ENCODE measurements around the gene PADI6.

DNA sequence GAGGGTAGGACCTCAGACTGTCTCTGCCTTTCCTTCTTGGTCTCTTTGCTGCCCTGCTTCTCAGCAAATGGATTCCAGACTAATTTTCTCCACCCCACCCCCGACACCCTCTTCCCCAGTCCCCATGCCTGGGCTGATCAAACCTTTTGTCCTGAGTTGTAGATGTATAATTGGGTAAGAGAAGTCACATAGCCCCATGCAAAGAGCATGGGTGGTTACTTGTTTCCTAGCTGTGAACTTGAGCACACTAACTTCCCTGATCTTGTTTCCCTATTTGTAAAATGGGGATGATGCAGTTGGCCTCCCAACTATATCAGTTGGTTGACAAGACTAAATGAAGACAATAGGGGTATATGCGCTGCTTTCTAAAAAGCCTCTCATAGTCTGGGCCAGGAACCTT lies 9.2 kb downstream of the PADI6 start:
- TF ChIP-seq, protein P1, sequence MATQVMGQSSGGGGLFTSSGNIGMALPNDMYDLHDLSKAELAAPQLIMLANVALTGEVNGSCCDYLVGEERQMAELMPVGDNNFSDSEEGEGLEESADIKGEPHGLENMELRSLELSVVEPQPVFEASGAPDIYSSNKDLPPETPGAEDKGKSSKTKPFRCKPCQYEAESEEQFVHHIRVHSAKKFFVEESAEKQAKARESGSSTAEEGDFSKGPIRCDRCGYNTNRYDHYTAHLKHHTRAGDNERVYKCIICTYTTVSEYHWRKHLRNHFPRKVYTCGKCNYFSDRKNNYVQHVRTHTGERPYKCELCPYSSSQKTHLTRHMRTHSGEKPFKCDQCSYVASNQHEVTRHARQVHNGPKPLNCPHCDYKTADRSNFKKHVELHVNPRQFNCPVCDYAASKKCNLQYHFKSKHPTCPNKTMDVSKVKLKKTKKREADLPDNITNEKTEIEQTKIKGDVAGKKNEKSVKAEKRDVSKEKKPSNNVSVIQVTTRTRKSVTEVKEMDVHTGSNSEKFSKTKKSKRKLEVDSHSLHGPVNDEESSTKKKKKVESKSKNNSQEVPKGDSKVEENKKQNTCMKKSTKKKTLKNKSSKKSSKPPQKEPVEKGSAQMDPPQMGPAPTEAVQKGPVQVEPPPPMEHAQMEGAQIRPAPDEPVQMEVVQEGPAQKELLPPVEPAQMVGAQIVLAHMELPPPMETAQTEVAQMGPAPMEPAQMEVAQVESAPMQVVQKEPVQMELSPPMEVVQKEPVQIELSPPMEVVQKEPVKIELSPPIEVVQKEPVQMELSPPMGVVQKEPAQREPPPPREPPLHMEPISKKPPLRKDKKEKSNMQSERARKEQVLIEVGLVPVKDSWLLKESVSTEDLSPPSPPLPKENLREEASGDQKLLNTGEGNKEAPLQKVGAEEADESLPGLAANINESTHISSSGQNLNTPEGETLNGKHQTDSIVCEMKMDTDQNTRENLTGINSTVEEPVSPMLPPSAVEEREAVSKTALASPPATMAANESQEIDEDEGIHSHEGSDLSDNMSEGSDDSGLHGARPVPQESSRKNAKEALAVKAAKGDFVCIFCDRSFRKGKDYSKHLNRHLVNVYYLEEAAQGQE (IDR thresholded peaks at IDR 0.05; ENCODE audit: low read depth), result no peak
- TF ChIP-seq POLR2A (IDR thresholded peaks at IDR 0.05; ENCODE audit: borderline replicate concordance, extremely low read depth, insufficient read depth, insufficient read length) (no peak), SRF (IDR thresholded peaks at IDR 0.05; ENCODE audit: low read depth) (no peak), EZH2 (IDR thresholded peaks at IDR 0.05) (no peak), ZNF274 (IDR thresholded peaks at IDR 0.05; ENCODE audit: low read depth, low read length) (no peak), YY1 (IDR thresholded peaks at IDR 0.05; ENCODE audit: extremely low read depth, insufficient replicate concordance, low read depth, low read length) (no peak)
- TF ChIP-seq, protein P2, sequence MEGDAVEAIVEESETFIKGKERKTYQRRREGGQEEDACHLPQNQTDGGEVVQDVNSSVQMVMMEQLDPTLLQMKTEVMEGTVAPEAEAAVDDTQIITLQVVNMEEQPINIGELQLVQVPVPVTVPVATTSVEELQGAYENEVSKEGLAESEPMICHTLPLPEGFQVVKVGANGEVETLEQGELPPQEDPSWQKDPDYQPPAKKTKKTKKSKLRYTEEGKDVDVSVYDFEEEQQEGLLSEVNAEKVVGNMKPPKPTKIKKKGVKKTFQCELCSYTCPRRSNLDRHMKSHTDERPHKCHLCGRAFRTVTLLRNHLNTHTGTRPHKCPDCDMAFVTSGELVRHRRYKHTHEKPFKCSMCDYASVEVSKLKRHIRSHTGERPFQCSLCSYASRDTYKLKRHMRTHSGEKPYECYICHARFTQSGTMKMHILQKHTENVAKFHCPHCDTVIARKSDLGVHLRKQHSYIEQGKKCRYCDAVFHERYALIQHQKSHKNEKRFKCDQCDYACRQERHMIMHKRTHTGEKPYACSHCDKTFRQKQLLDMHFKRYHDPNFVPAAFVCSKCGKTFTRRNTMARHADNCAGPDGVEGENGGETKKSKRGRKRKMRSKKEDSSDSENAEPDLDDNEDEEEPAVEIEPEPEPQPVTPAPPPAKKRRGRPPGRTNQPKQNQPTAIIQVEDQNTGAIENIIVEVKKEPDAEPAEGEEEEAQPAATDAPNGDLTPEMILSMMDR (IDR thresholded peaks at IDR 0.05 in 2 of 3, conservative IDR thresholded peaks at IDR 0.05 in 1 of 3; ENCODE audit: borderline replicate concordance in 1 of 3, insufficient read depth in 1 of 3, low read depth in 2 of 3, low read length in 2 of 3), result no peak
- TF ChIP-seq, protein P3, sequence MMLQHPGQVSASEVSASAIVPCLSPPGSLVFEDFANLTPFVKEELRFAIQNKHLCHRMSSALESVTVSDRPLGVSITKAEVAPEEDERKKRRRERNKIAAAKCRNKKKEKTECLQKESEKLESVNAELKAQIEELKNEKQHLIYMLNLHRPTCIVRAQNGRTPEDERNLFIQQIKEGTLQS (IDR thresholded peaks at IDR 0.05), result no peak

Data from HCT116 (cell line).